Retinal pigment epithelial cell (primary cell): ENCODE results near the gene POU2F2.

ENCODE experiments used
- DNase-seq: peaks from one replicate; pipeline ENCODE4 v3.0.0-alpha.2; 2010; ENCODE audit warnings: low read depth
- H3K4me3 ChIP-seq: 2 replicates; pipeline ENCODE4 v1.5.1; 2011; ENCODE audit warnings: mild to moderate bottlenecking, low read length, control low read depth, moderate library complexity
- TF ChIP-seq, protein P1 (sequence below): conservative IDR thresholded peaks from 2 replicates; pipeline ENCODE4 v1.5.1; 2011; ENCODE audit warnings: low read depth, low read length, control low read depth, inconsistent platforms

Gene POU2F2

DNA sequence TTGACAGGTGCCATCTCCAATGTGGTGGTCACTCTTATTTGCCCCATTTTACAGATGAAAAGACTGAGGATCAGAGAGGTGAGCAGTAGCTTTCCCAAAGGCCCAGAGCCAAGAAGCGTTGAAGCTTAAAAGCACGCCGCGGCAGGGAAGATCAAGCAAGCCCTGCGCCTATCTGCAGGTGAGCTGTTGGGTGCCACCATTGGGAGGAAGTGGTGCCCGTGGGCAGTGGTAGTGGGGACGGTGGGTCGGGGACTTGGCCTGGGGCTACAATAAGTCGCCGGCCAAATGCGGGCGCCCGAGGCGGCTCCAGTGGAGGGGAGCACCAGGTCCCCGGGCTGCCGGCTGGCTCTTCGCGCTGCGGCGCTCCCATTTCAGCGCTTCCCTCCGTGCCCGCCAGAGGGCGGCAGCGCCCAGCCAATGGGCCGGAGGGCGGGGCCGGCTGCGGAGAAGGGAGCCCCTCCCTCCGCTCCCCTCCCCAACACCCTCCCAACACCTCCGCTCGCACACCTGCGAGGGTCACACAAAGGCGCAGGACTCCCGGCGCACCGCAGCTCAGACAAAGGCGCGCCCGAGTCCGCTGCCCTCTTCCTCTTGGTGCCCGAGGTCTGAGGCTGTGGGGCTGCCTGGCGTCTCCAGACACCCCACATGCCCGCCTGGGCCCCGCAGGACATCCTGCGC is 744 bp upstream of the POU2F2 start:
- peak overlapping the region; percentile 25 for H3K4me3 ChIP-seq
- TF ChIP-seq, protein P1, sequence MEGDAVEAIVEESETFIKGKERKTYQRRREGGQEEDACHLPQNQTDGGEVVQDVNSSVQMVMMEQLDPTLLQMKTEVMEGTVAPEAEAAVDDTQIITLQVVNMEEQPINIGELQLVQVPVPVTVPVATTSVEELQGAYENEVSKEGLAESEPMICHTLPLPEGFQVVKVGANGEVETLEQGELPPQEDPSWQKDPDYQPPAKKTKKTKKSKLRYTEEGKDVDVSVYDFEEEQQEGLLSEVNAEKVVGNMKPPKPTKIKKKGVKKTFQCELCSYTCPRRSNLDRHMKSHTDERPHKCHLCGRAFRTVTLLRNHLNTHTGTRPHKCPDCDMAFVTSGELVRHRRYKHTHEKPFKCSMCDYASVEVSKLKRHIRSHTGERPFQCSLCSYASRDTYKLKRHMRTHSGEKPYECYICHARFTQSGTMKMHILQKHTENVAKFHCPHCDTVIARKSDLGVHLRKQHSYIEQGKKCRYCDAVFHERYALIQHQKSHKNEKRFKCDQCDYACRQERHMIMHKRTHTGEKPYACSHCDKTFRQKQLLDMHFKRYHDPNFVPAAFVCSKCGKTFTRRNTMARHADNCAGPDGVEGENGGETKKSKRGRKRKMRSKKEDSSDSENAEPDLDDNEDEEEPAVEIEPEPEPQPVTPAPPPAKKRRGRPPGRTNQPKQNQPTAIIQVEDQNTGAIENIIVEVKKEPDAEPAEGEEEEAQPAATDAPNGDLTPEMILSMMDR = peak; percentile 81
- no peak for DNase-seq

DNA sequence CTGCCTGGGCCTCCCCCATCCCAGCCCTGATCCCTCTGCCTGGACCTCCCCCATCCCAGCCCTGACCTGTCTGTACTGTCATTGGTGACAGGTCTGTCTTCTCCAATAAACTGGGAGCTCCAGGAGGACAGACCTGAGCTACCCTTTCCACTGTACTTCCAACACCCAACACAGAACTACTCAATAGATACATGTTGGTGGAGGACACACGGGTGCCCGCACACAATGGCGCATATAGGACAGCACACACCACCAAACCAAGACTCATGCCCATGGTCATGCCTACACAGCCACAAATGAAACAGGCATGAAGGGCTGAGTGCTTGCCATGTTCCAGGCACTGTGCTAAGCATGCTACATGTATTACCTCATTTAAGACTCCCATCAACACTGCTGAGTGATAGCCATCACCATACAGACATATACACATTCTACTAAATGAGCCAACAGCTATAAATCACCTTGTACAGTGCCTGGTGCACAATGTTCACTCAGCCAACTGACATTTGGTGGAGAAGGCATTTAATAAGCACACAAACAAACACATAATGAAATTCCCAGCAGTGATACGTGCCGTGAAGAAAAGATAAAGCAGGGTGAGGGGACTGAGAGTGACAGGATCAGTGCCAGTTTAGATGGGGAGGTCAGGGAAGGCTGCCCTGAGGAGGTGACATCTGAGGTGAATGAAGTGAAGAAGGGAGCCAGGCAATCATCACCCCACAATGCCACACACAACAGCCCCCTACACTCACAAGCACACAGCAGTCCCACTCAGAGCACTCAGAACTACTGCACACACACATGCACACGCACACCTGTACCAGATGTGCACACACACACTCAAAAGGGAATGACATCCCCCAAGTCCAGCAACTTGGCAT is 857 bp downstream of the POU2F2 start:
- TF ChIP-seq, protein P1 = no peak
- DNase-seq = no peak
- no peak overlapping the region for H3K4me3 ChIP-seq

DNA sequence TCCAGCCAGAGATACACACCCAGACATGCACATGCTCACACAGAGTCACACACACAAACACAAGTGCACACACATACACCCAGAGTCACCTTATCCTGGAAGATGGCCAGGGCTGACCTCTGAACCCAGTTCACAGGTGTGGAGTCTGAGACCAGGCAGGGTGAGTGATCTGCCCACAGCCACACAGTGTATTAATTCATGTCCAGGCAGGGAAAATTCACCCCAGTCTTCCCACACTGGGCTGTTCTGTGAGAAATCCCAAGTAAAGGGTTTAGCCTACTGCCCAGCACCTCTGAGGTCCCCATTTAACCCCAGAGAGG is 2.0 kb downstream of the POU2F2 start:
- H3K4me3 ChIP-seq = no peak overlapping the region
- DNase-seq = no peak
- TF ChIP-seq, protein P1 = no peak

DNA sequence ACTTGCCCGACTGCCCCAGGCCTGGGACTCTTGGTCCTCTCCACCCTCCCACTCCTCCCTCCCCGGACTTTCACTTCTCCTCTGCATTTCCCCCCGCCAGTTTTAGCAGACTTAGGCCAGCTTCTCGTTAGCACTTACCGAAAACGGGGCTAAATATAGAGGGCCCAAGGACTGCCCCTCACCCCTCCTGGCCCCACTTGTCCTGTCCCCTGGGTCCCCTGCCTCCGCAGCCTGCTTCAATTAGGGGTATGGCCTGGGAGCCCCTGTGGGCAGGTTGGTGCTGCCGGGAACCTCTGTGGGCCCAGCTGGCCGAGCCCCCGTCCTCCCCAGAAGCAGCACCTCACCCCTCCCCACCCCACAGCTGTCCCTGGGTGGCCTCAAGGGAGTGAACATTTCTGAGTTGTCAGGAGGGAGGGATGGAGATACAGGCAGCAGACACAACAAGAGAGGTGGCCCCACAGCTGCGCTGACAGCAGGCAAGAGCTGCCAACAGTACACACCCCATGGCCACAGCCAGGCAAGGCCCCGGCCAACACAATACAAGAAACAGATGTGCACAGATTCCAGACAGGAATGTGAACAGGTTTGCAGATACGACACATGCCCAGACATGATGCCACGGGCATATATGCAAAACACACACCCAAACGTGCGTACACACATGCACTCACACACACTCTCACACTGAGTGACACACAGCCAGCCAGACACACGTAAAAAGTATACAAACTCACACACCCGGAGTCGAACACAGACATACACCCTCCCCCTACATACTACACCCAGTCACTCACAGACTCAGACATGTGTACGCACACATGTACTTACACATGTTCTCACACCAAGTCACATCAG is 2.6 kb downstream of the POU2F2 start:
- TF ChIP-seq, protein P1 = no peak
- H3K4me3 ChIP-seq = no peak overlapping the region
- no peak for DNase-seq

DNA sequence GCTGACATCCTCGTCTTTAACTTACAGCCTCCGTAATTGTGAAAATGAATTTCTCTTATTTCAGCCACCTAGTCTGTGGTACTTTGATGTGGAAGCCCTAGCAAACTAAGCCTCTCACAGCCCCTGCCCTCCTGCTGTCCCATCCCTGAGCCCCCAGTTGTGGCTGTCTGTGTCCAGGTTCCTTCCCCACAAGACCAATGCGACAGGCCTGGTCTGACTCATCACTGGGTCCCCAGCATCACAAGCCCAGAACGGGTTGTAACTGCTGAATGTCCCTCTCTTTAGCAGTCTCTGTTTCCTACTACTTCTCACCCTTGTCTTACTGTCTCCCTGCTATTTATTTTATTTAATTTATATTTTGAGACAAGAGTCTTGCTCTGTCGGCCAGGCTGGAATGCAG is 5.7 kb downstream of the POU2F2 start:
- H3K4me3 ChIP-seq = no peak overlapping the region
- TF ChIP-seq, protein P1 = no peak
- no peak for DNase-seq

DNA sequence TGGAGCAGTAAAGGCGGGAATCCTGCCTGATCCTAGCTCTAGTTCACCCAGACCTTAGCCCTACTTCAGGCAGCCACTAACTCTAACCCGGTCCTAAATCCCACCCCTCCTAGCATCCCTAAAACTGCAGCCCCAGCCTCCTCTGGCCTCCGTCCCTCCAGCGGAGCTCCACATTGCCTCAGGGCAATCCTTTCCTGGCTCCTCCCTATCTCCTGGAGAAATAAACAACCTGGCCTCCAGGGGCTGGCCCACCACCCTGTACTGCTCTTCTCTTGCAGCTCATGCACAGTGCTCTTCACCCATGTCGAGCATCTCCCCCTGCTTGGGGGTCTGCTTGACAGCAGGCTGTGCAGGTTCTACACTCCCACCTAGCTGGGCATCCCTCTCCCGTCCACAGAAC is 6.7 kb downstream of the POU2F2 start:
- H3K4me3 ChIP-seq = no peak overlapping the region
- TF ChIP-seq, protein P1 = no peak

More for the DNA sequence above, 6.7 kb downstream of the POU2F2 start:
- DNase-seq = no peak
